DND-41 (cell line): ENCODE data around the gene HMOX1.

Source experiments
- CTCF ChIP-seq: IDR thresholded peaks from 2 replicates; pipeline ENCODE4 v1.5.1; 2012; ENCODE audit warnings: borderline replicate concordance, low read length, moderate library complexity, mild to moderate bottlenecking; ENCODE audit not compliant: poor library complexity, severe bottlenecking; ENCODE audit errors: extremely low read depth
- EZH2 ChIP-seq: IDR thresholded peaks from 3 replicates; pipeline ENCODE4 v1.6.1; 2012; ENCODE audit warnings: borderline replicate concordance, low read depth, mild to moderate bottlenecking, moderate library complexity, low read length, inconsistent platforms; ENCODE audit not compliant: severe bottlenecking

DNA sequence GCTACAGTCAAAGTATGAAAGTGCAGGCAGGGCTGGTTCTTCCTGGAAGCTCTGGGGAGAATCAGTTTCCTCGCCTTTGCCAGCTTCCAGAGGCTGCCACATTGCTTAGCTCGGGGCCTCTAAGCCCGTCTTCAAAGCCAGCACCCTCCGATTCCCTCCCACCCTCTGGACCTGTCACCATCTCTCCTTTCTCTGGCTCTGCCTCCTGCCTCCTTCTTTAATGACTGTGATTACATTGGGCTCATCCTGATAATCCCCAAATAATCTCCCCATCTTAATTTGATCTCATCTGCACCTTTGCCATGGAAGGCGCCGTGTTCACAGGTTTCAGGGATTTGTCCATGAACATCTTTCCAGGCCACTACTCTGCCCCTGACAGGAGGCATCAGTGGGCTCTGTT, 61.6 kb downstream of the HMOX1 start:
- TF ChIP-seq CTCF: no peak
- no peak for TF ChIP-seq EZH2
